ENCODE measurements around the gene PKMYT1.

Gene PKMYT1

GRCh38 chr16:3019594-3020246 lies 39.5 kb upstream of the PKMYT1 start:
- no peak for DNase-seq (ENCODE audit: low read depth in 1 of 2, low spot score in 1 of 2)

DNA sequence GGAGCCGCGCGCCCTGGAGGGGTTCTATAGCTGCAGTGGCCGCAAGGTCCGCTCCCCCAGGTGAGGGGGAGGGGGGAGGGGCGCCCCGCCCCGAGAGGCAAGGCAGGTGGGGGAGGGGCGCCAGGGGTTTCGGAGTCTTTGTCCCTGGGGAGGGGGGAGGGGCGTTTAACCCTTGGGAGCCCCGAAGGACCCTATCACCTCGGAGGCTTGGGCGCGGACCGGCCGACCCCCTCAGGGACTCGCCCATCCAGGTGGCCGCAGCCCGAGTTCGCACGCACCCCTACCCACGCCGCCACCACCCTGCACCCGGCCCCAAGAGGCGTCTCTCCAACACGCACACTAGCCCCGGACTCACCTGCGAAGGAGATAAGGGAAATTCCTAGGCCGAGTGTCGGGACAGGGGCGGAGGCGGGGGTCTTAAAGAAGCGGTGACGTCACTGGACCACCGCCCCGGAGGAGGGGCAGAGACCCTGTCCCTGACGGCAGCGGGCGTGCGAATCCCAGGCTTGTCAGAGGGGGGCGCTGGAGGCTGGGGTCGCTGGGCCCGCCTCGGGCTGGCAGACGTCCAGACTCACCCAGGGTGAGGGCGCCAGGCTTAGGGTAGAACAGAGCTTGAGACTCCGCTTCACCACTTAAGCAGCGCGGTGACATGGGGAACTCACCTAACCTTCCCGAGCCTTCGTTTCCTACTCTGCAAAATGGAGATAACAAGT lies 37.7 kb upstream of the PKMYT1 start, which contains the start of gene CLDN6:
CLDN6 (minus strand) TSS at position 390 of the 713 bp plus-strand sequence. CDS start 2,162 bp downstream, outside the sequence.
- no peak for DNase-seq (ENCODE audit: low read depth in 1 of 2, low spot score in 1 of 2)

DNA sequence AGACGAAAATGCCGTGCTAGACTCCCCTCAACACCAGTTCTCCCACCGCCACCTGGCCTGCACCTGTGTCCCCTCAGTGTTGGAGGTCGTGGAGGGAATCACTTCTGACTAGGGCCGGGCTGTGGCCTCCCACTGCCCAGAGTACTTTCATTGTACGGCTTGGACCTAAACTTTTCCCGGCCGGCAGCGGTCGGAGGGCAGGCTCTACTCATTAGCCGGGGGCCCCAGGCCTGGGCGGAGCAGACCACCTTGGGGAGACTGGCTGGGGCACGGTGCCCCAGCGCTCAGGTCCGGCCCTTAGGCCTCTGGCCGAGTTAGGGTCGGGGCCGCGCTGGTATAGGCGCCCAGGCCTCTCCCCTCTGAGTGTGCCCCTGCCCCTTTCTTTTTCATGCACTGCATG lies 37.1 kb upstream of the PKMYT1 start:
- DNase-seq (ENCODE audit: low read depth in 1 of 2, low spot score in 1 of 2): no peak

GRCh38 chr16:3015865-3016521 lies 35.7 kb upstream of the PKMYT1 start:
- no peak for DNase-seq (ENCODE audit: low read depth in 1 of 2, low spot score in 1 of 2)

GRCh38 chr16:3014971-3015370 lies 34.7 kb upstream of the PKMYT1 start:
- DNase-seq (ENCODE audit: low read depth in 1 of 2, low spot score in 1 of 2): no peak

- no peak for DNase-seq (ENCODE audit: low read depth in 1 of 2, low spot score in 1 of 2)
Observed at GRCh38 chr16:3013998-3014690, 33.9 kb upstream of the PKMYT1 start.

DNA sequence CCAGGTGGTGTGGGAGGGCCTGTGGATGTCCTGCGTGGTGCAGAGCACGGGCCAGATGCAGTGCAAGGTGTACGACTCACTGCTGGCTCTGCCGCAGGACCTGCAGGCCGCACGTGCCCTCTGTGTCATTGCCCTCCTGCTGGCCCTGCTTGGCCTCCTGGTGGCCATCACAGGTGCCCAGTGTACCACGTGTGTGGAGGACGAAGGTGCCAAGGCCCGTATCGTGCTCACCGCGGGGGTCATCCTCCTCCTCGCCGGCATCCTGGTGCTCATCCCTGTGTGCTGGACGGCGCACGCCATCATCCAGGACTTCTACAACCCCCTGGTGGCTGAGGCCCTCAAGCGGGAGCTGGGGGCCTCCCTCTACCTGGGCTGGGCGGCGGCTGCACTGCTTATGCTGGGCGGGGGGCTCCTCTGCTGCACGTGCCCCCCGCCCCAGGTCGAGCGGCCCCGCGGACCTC lies 33.3 kb upstream of the PKMYT1 start:
- no peak for DNase-seq (ENCODE audit: low read depth in 1 of 2, low spot score in 1 of 2)

DNA sequence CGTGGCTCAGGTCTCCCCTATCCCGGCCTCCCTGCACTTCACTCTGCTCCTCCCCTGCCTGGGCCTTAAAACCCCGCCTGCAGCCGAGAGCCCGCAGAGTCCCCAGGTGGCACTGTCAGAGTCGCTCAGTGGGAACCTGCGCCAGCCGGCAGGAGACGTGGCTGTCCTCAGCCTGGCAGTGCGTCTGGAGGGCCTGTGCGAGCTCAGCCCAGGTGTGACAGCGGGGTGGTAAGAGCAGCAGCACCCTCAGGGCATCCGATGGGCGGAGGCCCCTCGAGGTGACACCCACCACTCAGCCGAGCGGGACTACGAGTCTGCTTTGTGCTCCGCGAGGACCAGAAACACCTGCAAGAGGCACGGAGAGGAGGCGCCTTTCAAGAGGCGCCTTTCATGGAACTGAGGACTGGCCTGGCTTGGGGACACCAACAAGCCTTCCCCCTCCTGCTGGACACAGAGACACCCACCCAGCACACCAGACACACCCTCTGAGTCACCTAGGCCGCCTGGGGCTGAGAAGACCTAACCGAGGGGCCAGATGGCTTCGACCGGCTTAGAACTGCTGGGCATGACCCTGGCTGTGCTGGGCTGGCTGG lies 32.7 kb upstream of the PKMYT1 start, which contains the start of gene CLDN9:
CLDN9 (plus strand) TSS at position 96 of the 593 bp plus-strand sequence; CDS start at position 536, 440 bp downstream.
- DNase-seq (ENCODE audit: low read depth in 1 of 2, low spot score in 1 of 2): no peak

DNA sequence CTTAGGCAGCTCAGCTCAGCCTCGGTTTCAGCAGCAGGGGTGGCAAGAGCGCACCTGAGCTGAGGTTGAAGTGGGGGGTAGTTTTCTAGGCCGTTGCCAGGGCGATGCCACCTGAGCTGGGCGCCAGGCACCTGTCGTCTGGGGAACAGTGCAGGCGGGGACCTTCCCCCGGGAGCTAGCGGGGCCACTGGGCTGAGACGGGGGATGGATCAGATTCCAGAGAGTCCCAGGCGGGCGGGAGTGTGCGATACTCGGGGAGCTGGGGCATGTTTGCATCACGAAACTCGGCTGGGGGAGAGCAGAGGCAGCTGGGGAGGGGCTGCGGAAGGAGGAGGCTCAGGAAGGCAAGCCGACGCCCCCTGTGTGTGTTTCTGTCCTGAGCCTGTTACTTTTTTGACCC lies 32.0 kb upstream of the PKMYT1 start:
- no peak for DNase-seq (ENCODE audit: low read depth in 1 of 2, low spot score in 1 of 2)

- DNase-seq (ENCODE audit: low read depth in 1 of 2, low spot score in 1 of 2): no peak
Observed at GRCh38 chr16:3010510-3010909, 30.3 kb upstream of the PKMYT1 start.

DNA sequence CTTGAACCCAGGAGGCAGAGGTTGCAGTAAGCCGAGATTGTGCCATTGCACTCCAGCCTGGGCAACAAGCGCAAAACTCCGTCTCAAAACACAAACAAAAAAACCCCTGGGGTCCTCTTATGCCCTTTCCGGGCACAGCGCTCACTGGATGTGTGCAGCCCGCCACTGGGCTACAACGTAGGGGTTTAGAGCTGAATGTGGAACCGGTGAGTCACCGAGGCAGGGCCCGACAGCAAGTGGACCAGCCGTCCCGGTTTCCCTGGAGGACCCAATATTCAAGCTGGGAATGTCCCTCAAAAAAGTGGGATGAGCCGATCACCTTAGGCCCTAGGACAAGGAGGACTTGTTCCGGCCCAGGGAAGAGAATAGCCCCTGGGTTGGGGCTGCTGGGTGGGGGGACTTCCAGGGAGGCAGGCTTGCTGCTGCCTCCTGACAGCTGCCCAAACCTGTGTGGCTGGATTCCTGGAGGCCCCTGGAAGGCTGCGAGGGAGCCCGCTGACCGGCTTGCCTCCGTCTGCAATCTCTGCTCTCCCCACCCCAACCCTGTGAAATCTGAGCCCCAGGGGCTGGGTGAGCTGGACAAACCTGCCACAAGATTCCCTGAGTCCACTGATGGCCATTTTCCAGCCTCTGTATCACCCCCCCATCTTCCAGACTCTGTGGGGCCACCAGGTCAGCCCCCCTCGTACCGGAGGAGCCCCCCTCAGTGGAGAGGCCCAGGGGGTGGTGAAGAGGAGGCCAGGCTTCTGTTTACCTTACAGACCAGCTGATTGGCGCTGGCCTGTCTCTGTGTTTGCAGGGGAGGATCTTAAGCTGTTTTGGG lies 29.5 kb upstream of the PKMYT1 start:
- no peak for DNase-seq (ENCODE audit: low read depth in 1 of 2, low spot score in 1 of 2)

DNA sequence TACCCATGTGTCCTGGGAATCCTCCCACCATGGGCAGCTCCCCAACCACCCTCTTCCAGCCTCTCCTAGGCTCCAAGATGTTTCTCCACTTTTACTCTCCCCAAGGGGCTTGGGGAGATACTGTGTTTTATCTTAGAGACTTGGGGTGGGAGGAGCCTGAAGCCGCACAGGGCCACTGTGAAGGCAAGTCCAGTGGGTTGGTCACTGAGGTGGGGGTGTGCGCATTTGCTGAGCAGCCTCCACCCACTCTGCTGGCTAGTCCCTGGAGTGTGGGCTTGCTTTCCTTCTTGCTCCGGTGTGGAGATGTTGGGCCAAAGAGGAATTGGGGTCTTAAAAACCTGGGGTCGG lies 28.4 kb upstream of the PKMYT1 start:
- DNase-seq (ENCODE audit: low read depth in 1 of 2, low spot score in 1 of 2): no peak

- DNase-seq (ENCODE audit: low read depth in 1 of 2, low spot score in 1 of 2): no peak
Observed at GRCh38 chr16:3007957-3008689, 27.9 kb upstream of the PKMYT1 start.

DNA sequence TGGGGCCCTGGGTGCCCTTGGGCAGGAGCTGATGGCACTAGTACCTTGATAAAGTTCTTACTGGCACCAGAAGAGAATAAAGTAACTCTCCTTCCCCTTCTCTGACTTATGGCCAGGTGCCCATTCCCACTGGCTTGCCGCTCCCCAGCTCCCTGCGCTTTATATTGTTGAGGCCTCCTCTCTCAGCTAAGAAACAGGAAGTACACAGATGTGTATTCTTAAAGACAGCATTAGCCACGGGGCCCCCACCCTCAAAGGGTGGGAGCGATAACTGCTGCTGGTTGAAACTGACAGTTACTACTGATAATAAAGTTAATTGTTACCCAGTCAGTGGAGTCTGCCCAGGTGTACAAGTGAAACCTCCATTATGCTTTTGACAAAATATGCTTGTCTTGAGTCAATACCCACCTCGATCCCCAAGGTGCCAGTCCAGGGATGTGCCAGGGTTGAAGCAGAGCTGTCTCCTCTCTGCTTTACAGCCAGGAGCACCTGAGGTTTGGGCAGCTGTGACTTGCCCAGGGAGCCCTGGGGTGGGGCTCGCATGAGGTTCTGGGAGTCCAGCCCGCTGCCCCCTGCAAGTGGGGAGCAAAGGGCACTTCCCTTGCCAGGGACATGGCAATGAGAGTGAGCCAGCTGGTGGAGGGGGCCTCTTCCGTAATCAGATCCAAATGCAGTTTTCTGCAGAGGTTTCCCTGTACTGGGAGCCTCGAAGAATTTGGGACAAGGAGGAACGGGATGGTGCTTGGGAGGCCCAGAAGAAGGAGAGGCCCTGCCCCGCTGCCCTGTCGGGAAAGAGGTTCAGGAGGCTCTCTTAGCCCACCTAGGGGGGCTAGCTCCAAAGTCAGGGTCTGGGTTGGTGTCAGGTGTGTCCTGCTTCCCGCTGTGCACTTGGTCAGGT lies 27.1 kb upstream of the PKMYT1 start:
- no peak for DNase-seq (ENCODE audit: low read depth in 1 of 2, low spot score in 1 of 2)

GRCh38 chr16:3004781-3005284 lies 24.6 kb upstream of the PKMYT1 start:
- no peak for DNase-seq (ENCODE audit: low read depth in 1 of 2, low spot score in 1 of 2)

DNA sequence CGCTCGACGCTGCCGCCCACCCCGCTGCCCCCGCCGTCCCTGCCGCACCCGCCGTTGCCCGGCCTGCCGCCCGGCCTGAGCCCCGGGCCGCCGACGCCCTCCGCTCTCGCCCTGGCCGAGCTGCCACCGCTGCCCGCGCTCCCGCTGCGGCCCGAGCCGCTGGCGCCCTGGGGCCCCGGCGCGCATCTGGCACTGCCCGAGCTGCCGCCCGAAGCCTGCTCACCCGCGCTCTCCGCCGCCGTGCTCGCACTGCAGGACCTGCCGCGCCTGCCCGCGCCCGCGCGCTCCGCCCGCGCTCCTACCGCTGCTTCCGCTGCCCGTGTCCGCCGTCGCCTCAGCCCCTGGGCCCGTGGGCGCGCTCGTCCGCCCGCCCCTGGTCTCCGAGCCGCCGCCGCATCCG lies 24.1 kb upstream of the PKMYT1 start:
- DNase-seq (ENCODE audit: low read depth in 1 of 2, low spot score in 1 of 2): no peak

- peak; percentile 90 to 94 for DNase-seq (ENCODE audit: low read depth in 1 of 2, low spot score in 1 of 2)
Observed at GRCh38 chr16:3003582-3004270, 23.5 kb upstream of the PKMYT1 start.

- no peak for DNase-seq (ENCODE audit: low read depth in 1 of 2, low spot score in 1 of 2)
Observed at GRCh38 chr16:3001316-3001715, 21.1 kb upstream of the PKMYT1 start.
